Measurements from ENCODE around the gene DHCR24.

DNA sequence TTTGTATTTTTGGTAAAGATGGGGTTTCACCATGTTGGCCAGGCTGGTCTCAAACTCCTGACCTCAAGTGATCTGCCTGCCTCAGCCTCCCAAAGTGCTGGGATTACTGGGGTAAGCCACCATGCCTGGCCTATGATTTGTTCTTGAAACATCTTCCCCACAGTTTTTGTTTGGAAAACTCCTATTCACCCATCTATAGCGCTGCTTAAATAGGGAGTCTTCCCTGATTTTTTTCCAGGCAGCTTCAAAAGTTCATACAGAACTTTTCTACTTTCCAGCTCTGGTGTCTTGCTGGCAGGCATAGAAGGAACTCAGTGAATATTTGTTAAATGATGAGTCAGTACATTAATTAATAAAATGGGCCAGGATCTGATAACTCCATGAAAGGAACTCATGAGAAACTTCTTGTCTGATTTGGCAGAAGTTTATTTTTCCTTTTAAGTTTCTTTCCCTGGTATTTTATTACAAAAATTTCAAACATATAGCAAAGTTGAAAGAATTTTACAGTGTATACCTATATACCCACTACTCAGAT is 52.9 kb downstream of the DHCR24 start:
- TF ChIP-seq, protein P1, sequence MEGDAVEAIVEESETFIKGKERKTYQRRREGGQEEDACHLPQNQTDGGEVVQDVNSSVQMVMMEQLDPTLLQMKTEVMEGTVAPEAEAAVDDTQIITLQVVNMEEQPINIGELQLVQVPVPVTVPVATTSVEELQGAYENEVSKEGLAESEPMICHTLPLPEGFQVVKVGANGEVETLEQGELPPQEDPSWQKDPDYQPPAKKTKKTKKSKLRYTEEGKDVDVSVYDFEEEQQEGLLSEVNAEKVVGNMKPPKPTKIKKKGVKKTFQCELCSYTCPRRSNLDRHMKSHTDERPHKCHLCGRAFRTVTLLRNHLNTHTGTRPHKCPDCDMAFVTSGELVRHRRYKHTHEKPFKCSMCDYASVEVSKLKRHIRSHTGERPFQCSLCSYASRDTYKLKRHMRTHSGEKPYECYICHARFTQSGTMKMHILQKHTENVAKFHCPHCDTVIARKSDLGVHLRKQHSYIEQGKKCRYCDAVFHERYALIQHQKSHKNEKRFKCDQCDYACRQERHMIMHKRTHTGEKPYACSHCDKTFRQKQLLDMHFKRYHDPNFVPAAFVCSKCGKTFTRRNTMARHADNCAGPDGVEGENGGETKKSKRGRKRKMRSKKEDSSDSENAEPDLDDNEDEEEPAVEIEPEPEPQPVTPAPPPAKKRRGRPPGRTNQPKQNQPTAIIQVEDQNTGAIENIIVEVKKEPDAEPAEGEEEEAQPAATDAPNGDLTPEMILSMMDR (CRISPR knock-in tag; IDR thresholded peaks at IDR 0.05): no peak
- TF ChIP-seq, protein P2, sequence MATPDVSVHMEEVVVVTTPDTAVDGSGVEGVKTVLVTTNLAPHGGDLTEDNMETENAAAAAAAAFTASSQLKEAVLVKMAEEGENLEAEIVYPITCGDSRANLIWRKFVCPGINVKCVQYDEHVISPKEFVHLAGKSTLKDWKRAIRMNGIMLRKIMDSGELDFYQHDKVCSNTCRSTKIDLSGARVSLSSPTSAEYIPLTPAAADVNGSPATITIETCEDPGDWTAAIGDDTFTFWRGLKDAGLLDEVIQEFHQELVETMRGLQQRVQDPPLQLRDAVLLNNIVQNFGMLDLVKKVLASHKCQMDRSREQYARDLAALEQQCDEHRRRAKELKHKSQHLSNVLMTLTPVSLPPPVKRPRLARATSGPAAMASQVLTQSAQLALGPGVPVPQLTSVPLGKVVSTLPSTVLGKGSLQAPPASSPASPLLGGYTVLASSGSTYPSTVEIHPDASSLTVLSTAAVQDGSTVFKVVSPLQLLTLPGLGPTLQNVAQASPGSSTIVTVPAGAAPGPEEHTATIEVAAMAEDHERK (CRISPR knock-in tag; IDR thresholded peaks at IDR 0.05; ENCODE audit: low read depth): no peak
- TF ChIP-seq POLR2A (IDR thresholded peaks at IDR 0.05; ENCODE audit: insufficient read depth in 1 of 2, low read depth in 2 of 2, low read length in 2 of 2) (no peak), FOXK2 (IDR thresholded peaks at IDR 0.05) (no peak), ZNF205 (CRISPR knock-in tag; IDR thresholded peaks at IDR 0.05) (no peak), ZNF724P (CRISPR knock-in tag; IDR thresholded peaks at IDR 0.05; ENCODE audit: borderline replicate concordance) (no peak), ZNF253 (CRISPR knock-in tag; IDR thresholded peaks at IDR 0.05; ENCODE audit: borderline replicate concordance) (no peak), GABPA (IDR thresholded peaks at IDR 0.05; ENCODE audit: low read depth, low read length) (no peak), GABPA (CRISPR knock-in tag; IDR thresholded peaks at IDR 0.05; ENCODE audit: low read depth) (no peak), EZH2 (conservative IDR thresholded peaks at IDR 0.05; ENCODE audit: low read depth, low read length) (no peak), ZNF260 (CRISPR knock-in tag; IDR thresholded peaks at IDR 0.05; ENCODE audit: borderline replicate concordance, low read depth) (no peak), MBNL3 (CRISPR knock-in tag; conservative IDR thresholded peaks at IDR 0.05) (no peak)
- TF ChIP-seq, protein P3, sequence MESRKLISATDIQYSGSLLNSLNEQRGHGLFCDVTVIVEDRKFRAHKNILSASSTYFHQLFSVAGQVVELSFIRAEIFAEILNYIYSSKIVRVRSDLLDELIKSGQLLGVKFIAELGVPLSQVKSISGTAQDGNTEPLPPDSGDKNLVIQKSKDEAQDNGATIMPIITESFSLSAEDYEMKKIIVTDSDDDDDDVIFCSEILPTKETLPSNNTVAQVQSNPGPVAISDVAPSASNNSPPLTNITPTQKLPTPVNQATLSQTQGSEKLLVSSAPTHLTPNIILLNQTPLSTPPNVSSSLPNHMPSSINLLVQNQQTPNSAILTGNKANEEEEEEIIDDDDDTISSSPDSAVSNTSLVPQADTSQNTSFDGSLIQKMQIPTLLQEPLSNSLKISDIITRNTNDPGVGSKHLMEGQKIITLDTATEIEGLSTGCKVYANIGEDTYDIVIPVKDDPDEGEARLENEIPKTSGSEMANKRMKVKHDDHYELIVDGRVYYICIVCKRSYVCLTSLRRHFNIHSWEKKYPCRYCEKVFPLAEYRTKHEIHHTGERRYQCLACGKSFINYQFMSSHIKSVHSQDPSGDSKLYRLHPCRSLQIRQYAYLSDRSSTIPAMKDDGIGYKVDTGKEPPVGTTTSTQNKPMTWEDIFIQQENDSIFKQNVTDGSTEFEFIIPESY (CRISPR knock-in tag; IDR thresholded peaks at IDR 0.05): no peak
- TF ChIP-seq, protein P4, sequence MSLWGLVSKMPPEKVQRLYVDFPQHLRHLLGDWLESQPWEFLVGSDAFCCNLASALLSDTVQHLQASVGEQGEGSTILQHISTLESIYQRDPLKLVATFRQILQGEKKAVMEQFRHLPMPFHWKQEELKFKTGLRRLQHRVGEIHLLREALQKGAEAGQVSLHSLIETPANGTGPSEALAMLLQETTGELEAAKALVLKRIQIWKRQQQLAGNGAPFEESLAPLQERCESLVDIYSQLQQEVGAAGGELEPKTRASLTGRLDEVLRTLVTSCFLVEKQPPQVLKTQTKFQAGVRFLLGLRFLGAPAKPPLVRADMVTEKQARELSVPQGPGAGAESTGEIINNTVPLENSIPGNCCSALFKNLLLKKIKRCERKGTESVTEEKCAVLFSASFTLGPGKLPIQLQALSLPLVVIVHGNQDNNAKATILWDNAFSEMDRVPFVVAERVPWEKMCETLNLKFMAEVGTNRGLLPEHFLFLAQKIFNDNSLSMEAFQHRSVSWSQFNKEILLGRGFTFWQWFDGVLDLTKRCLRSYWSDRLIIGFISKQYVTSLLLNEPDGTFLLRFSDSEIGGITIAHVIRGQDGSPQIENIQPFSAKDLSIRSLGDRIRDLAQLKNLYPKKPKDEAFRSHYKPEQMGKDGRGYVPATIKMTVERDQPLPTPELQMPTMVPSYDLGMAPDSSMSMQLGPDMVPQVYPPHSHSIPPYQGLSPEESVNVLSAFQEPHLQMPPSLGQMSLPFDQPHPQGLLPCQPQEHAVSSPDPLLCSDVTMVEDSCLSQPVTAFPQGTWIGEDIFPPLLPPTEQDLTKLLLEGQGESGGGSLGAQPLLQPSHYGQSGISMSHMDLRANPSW (CRISPR knock-in tag; IDR thresholded peaks at IDR 0.05; ENCODE audit: borderline replicate concordance): no peak
- TF ChIP-seq, protein P5, sequence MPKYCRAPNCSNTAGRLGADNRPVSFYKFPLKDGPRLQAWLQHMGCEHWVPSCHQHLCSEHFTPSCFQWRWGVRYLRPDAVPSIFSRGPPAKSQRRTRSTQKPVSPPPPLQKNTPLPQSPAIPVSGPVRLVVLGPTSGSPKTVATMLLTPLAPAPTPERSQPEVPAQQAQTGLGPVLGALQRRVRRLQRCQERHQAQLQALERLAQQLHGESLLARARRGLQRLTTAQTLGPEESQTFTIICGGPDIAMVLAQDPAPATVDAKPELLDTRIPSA (CRISPR knock-in tag; IDR thresholded peaks at IDR 0.05; ENCODE audit: borderline replicate concordance): no peak

All from HepG2 (cell line).